IMR-90 (cell line): ENCODE measurements around the gene ADAM33. TPM values are rescaled to one million over a fixed set of nuclear protein-coding genes. Genes with fewer than 3 reads are reported as not detected.

ENCODE experiments used
- ATAC-seq: fragments of 200-7000 bp; cut with Tn5 transposase; 2 replicates; pipeline ENCODE4 v1.9.1; 2020; ENCODE audit warnings: low read depth, mild to moderate bottlenecking, moderate library complexity
- BruUV-seq: library from RNA; stranded (reverse); fragments of 400-500 nt; replicated peaks from 2 replicates; lab custom pipeline; 2021; lab: Mats Ljungman, UMichigan
- CTCF ChIA-PET: fragments of 300-600 bp; formaldehyde crosslinking; extraction: SDS; loops from one replicate; lab custom pipeline; 2021; ENCODE audit warnings: antibody characterized with exemption; lab: Yijun Ruan, JAX
- POLR2A ChIA-PET: fragments of 300-600 bp; sonication (Branson Sonifier 250); formaldehyde crosslinking; loops from one replicate; lab custom pipeline; 2022; ENCODE audit warnings: antibody characterized with exemption; ENCODE audit not compliant: unreplicated experiment; lab: Charles Lee
- DNase-seq: peaks from one replicate; pipeline ENCODE4 v3.0.0; 2013
- H2AFZ ChIP-seq: replicated peaks from 2 replicates; pipeline ENCODE3; 2013; ENCODE audit warnings: low read length, mild to moderate bottlenecking; ENCODE audit not compliant: poor library complexity
- H2AK5ac ChIP-seq: 2 replicates; pipeline ENCODE4 v1.6.1; 2013; ENCODE audit warnings: low read depth, low read length, inconsistent platforms
- H2AK9ac ChIP-seq: replicated peaks from 2 replicates; pipeline ENCODE3; 2013; ENCODE audit warnings: mild to moderate bottlenecking, low read depth, low read length, moderate library complexity; ENCODE audit not compliant: poor library complexity
- H2BK120ac ChIP-seq: 2 replicates; pipeline ENCODE4 v1.6.1; 2013; ENCODE audit warnings: low read depth, low read length, inconsistent platforms
- H2BK15ac ChIP-seq: 3 replicates; pipeline ENCODE4 v1.6.1; 2013; ENCODE audit warnings: low read depth, low read length, inconsistent platforms
- H2BK20ac ChIP-seq: 2 replicates; pipeline ENCODE4 v1.6.1; 2013; ENCODE audit warnings: low read depth, mild to moderate bottlenecking, inconsistent platforms, low read length, moderate library complexity
- H2BK5ac ChIP-seq: 2 replicates; pipeline ENCODE4 v1.6.1; 2013; ENCODE audit warnings: mild to moderate bottlenecking, low read depth, low read length, inconsistent platforms; ENCODE audit not compliant: poor library complexity, severe bottlenecking
- H3K14ac ChIP-seq: replicated peaks from 2 replicates; pipeline ENCODE4 v1.6.1; 2013; ENCODE audit warnings: low read depth, low read length, inconsistent platforms
- H3K18ac ChIP-seq: 2 replicates; pipeline ENCODE4 v1.6.1; 2013; ENCODE audit warnings: low read depth, low read length, control low read depth
- H3K23ac ChIP-seq: 2 replicates; pipeline ENCODE4 v1.6.1; 2013; ENCODE audit warnings: low read depth, low read length, inconsistent platforms
- H3K27ac ChIP-seq: 2 replicates; pipeline ENCODE4 v1.5.1; 2013; ENCODE audit warnings: mild to moderate bottlenecking, control low read depth, low read length; ENCODE audit not compliant: insufficient read depth
- H3K27me3 ChIP-seq: 2 replicates; pipeline ENCODE4 v1.6.1; 2013; ENCODE audit warnings: low read length; ENCODE audit not compliant: control insufficient read depth, insufficient read depth
- H3K36me3 ChIP-seq: 2 replicates; pipeline ENCODE4 v1.6.1; 2013; ENCODE audit warnings: low read length, mixed read lengths; ENCODE audit not compliant: control insufficient read depth, insufficient read depth
- H3K4ac ChIP-seq: 2 replicates; pipeline ENCODE4 v1.6.1; 2013; ENCODE audit warnings: low read depth, low read length, inconsistent platforms
- H3K4me1 ChIP-seq: 2 replicates; pipeline ENCODE4 v1.6.1; 2013; ENCODE audit warnings: low read length, mixed read lengths; ENCODE audit not compliant: control insufficient read depth, insufficient read depth
- H3K4me2 ChIP-seq: 2 replicates; pipeline ENCODE4 v1.6.1; 2013; ENCODE audit warnings: low read depth, mild to moderate bottlenecking, control low read depth, low read length, moderate library complexity
- H3K4me3 ChIP-seq: 2 replicates; pipeline ENCODE4 v1.5.1; 2013; ENCODE audit warnings: low read depth, mild to moderate bottlenecking, control low read depth, low read length, moderate library complexity; ENCODE audit not compliant: insufficient read depth
- H3K56ac ChIP-seq: 2 replicates; pipeline ENCODE4 v1.6.1; 2013; ENCODE audit warnings: low read length, inconsistent platforms; ENCODE audit not compliant: insufficient read depth; ENCODE audit errors: extremely low read depth
- H3K79me1 ChIP-seq, 2 experiments: 2 replicates each; pipeline ENCODE4 v1.6.1; 2013; ENCODE audit warnings: low read length in 2 of 2, inconsistent platforms in 1 of 2, low read depth in 1 of 2
- H3K9ac ChIP-seq: 2 replicates; pipeline ENCODE4 v1.6.1; 2013; ENCODE audit warnings: low read depth, low read length, control low read depth
- H3K9me1 ChIP-seq: 2 replicates; pipeline ENCODE4 v1.6.1; 2013; ENCODE audit warnings: low read length, inconsistent platforms; ENCODE audit not compliant: insufficient read depth
- H3K9me3 ChIP-seq: 2 replicates; pipeline ENCODE4 v1.6.1; 2013; ENCODE audit warnings: low read length; ENCODE audit not compliant: control insufficient read depth, insufficient read depth
- H4K20me1 ChIP-seq: 2 replicates; pipeline ENCODE4 v1.6.1; 2013; ENCODE audit warnings: low read length, inconsistent platforms; ENCODE audit not compliant: insufficient read depth
- H4K5ac ChIP-seq: 2 replicates; pipeline ENCODE4 v1.6.1; 2013; ENCODE audit warnings: mild to moderate bottlenecking, low read depth, low read length, control low read depth
- H4K8ac ChIP-seq, 2 experiments: 2 replicates each; pipeline ENCODE4 v1.6.1; 2013; ENCODE audit warnings: low read depth in 2 of 2, low read length in 2 of 2, control low read depth in 1 of 2, inconsistent platforms in 1 of 2
- H4K91ac ChIP-seq: 2 replicates; pipeline ENCODE4 v1.6.1; 2013; ENCODE audit warnings: low read depth, low read length, inconsistent platforms; ENCODE audit not compliant: insufficient read depth
- BHLHE40 ChIP-seq: fragments of 150-350 bp; IDR thresholded peaks from 2 replicates; pipeline ENCODE4 v1.6.1; 2016; ENCODE audit warnings: mild to moderate bottlenecking, low read depth, low read length
- CEBPB ChIP-seq: IDR thresholded peaks from 2 replicates; pipeline ENCODE4 v1.6.1; 2012; ENCODE audit warnings: low read depth, low read length, improper control_type of control experiment
- CHD1 ChIP-seq: IDR thresholded peaks from 2 replicates; pipeline ENCODE4 v1.6.1; 2012; ENCODE audit warnings: low read depth, low read length, improper control_type of control experiment
- CTCF ChIP-seq: conservative IDR thresholded peaks from 2 replicates; pipeline ENCODE4 v1.5.1; 2012; ENCODE audit warnings: mild to moderate bottlenecking, low read depth, low read length, improper control_type of control experiment
- ELK1 ChIP-seq: fragments of 150-350 bp; IDR thresholded peaks from 2 replicates; pipeline ENCODE4 v1.6.1; 2016; ENCODE audit warnings: low read depth, mild to moderate bottlenecking, low read length, moderate library complexity, borderline replicate concordance
- FOS ChIP-seq: fragments of 150-350 bp; IDR thresholded peaks from 2 replicates; pipeline ENCODE4 v1.6.1; 2016; ENCODE audit warnings: low read depth, low read length
- MAFK ChIP-seq: IDR thresholded peaks from 2 replicates; pipeline ENCODE4 v1.6.1; 2012; ENCODE audit warnings: low read depth, low read length, improper control_type of control experiment
- MAZ ChIP-seq: IDR thresholded peaks from 2 replicates; pipeline ENCODE4 v1.6.1; 2012; ENCODE audit warnings: low read depth, mild to moderate bottlenecking, low read length, improper control_type of control experiment, moderate library complexity, borderline replicate concordance
- MXI1 ChIP-seq: IDR thresholded peaks from 2 replicates; pipeline ENCODE4 v1.6.1; 2012; ENCODE audit warnings: low read depth, mild to moderate bottlenecking, low read length, moderate library complexity, borderline replicate concordance
- NFE2L2 ChIP-seq: fragments of 150-350 bp; IDR thresholded peaks from 2 replicates; pipeline ENCODE4 v1.6.1; 2016; ENCODE audit warnings: low read depth, mild to moderate bottlenecking, low read length
- POLR2A ChIP-seq: IDR thresholded peaks from 2 replicates; pipeline ENCODE4 v1.6.1; 2012; ENCODE audit warnings: mild to moderate bottlenecking, low read depth, low read length
- RAD21 ChIP-seq: IDR thresholded peaks from 2 replicates; pipeline ENCODE4 v1.6.1; 2012; ENCODE audit warnings: low read length, improper control_type of control experiment
- RCOR1 ChIP-seq: IDR thresholded peaks from 2 replicates; pipeline ENCODE4 v1.6.1; 2012; ENCODE audit warnings: mild to moderate bottlenecking, low read length, improper control_type of control experiment; ENCODE audit not compliant: insufficient replicate concordance
- RFX5 ChIP-seq: IDR thresholded peaks from 2 replicates; pipeline ENCODE4 v1.8.0; 2012; ENCODE audit warnings: low read depth, mild to moderate bottlenecking, low read length, moderate library complexity
- SMC3 ChIP-seq: fragments of 150-350 bp; IDR thresholded peaks from 2 replicates; pipeline ENCODE4 v1.6.1; 2016; ENCODE audit warnings: low read depth, mild to moderate bottlenecking, antibody characterized with exemption, low read length, moderate library complexity
- USF2 ChIP-seq: fragments of 150-350 bp; IDR thresholded peaks from 2 replicates; pipeline ENCODE4 v1.6.1; 2017; ENCODE audit warnings: mild to moderate bottlenecking, antibody characterized with exemption, low read length, low read depth
- WGBS, 2 experiments: methylation state at CpG; one replicate each; pipeline versions ENCODE4 v1.1.5 to v1.1.7; 2013; ENCODE audit warnings: missing lambda C conversion rate in 2 of 2; ENCODE audit not compliant: insufficient read length in 1 of 2; ENCODE audit errors: extremely low coverage in 2 of 2; 5-methylcytosine and 5-hydroxymethylcytosine counted together
- dilution Hi-C: fragments of 300-500 bp; cut with HindIII; formaldehyde crosslinking; loops from one replicate; pipeline ENCODE4 v1.14.3; 2018; ENCODE audit warnings: low sequenced_read_pairs; ENCODE audit not compliant: unreplicated experiment
- in situ Hi-C: fragments of 300-500 bp; cut with MboI; formaldehyde crosslinking; loops from 3 replicates; pipeline ENCODE4 v1.14.3; 2019; ENCODE audit warnings: low sequenced_read_pairs, inconsistent platforms, mixed read lengths
- intact Hi-C: fragments of 100-400 bp; cut with micrococcal nuclease; formaldehyde crosslinking; loops from 2 replicates; pipeline ENCODE4 v1.10.0; 2022
- polyA plus RNA-seq, 3 experiments: library from polyadenylated mRNA; depleted of rRNA; stranded (reverse); fragments of >200 nt; gene quantifications; 2 replicates each; pipeline ENCODE4 v1.2.3, GENCODE V29; 2012; ENCODE audit warnings: low replicate concordance in 1 of 3
- total RNA-seq: library from RNA; depleted of rRNA; stranded (reverse); fragments of >200 nt; gene quantifications from 2 replicates; pipeline ENCODE4 v1.2.3, GENCODE V29; 2012

ADAM33 gene
- total and polyA plus RNA-seq, 2 of the 4 experiments (the other 2 are of a cell fraction): 0.18 to 1.7 TPM

- in situ Hi-C loops (no loop called here), intact Hi-C loops (no loop called here), dilution Hi-C loops (no loop called here)
- Histone ChIP-seq H3K79me1 (no peaks in the 10 kb centered on the region), H3K56ac (no peak overlapping the region), H3K27ac (no peak overlapping the region), H4K20me1 (no peaks in the 10 kb centered on the region), H3K4me2 (no peak overlapping the region), H2AK9ac (no peak overlapping the region), H3K18ac (no peak overlapping the region), H3K14ac (no peak overlapping the region), H4K91ac (no peak overlapping the region), H2BK15ac (no peak overlapping the region), H3K9me3 (no peaks in the 10 kb centered on the region), H3K27me3 (peaks cover 19% of the 10 kb centered on the region), H3K9me1 (no peaks in the 10 kb centered on the region), H2AK5ac (no peak overlapping the region), H2BK120ac (no peak overlapping the region), H4K5ac (no peak overlapping the region), H4K8ac (no peak overlapping the region), H2BK20ac (no peak overlapping the region), H3K9ac (no peak overlapping the region), H3K36me3 (no peaks in the 10 kb centered on the region), H2AFZ (no peak overlapping the region), H3K4me1 (no peaks in the 10 kb centered on the region), H3K4me3 (no peak overlapping the region), H3K4ac (no peak overlapping the region), H3K23ac (no peak overlapping the region), H2BK5ac (no peak overlapping the region)
- ChIA-PET CTCF (interaction anchor here (0.7 to 2.4 kb wide), 7 partner anchors 9 to 146 kb away, joined by 3 to 19 read pairs (median 4); no protein-coding TSS in a partner anchor), POLR2A (no interaction called here)
- WGBS, 2 experiments: no CpG with 5 or more reads among the region's 6 CpGs
- no peak for ATAC-seq
- DNase-seq: no peak
- no TSS peak for BruUV-seq
- TF ChIP-seq RFX5 (no peak), FOS (no peak), CTCF (no peak), SMC3 (no peak), ELK1 (no peak), MXI1 (no peak), CHD1 (no peak), CEBPB (no peak), BHLHE40 (no peak), RCOR1 (no peak), MAZ (no peak), POLR2A (no peak), RAD21 (no peak), USF2 (no peak), NFE2L2 (no peak), MAFK (no peak)
These were observed 28.2 kb upstream of the ADAM33 start for GRCh38 chr20:3710011-3710466.
